Right renal pelvis (tissue), 4 donors: ENCODE results near the gene PTPN23. TPM values are rescaled to one million over a fixed set of nuclear protein-coding genes. Genes with fewer than 3 reads are reported as not detected.
"Not testable (repeated sequence)": the region's sequence is repeated elsewhere in the genome, so short reads cannot be mapped to it uniquely, and the experiment has no call there.

ENCODE experiments used
- DNase-seq, 4 donors: peaks; one replicate each; pipeline ENCODE4 v3.0.0-alpha.2; 2013; ENCODE audit warnings: low read depth in 4 of 4, low spot score in 3 of 4, missing footprints in 1 of 4
- polyA plus RNA-seq, 4 donors: library from polyadenylated mRNA; unstranded; fragments of 120-200 nt; gene quantifications; one replicate each; pipeline ENCODE4 v1.2.1, GENCODE V29; 2013; ENCODE audit not compliant: insufficient read length in 4 of 4

The PTPN23 gene
- polyA plus RNA-seq, 4 donors, result 23.0 to 30.4 (median 27.8) TPM

GRCh38 chr3:47367631-47368030 lies 13.2 kb upstream of the PTPN23 start:
- no peak for DNase-seq

GRCh38 chr3:47370020-47370419 lies 10.8 kb upstream of the PTPN23 start:
- DNase-seq, result not testable (repeated sequence)

- no peak for DNase-seq
Observed at GRCh38 chr3:47370887-47371697, 9.7 kb upstream of the PTPN23 start.

GRCh38 chr3:47374587-47374986 lies 6.2 kb upstream of the PTPN23 start:
- no peak for DNase-seq

GRCh38 chr3:47376393-47376792 lies 4.4 kb upstream of the PTPN23 start:
- no peak for DNase-seq

- no peak for DNase-seq
Observed at GRCh38 chr3:47377186-47377585, 3.6 kb upstream of the PTPN23 start.

- DNase-seq, result no peak
Observed at GRCh38 chr3:47378869-47379268, 2.0 kb upstream of the PTPN23 start.

- DNase-seq, result no peak
Observed at GRCh38 chr3:47379411-47379899, 1.4 kb upstream of the PTPN23 start.

- no peak for DNase-seq
Observed at GRCh38 chr3:47380026-47380600, 708 bp upstream of the PTPN23 start.

GRCh38 chr3:47381317-47382157 lies 716 bp downstream of the PTPN23 start:
- DNase-seq, result peak; percentile 72 to 81 (median 76)

GRCh38 chr3:47384425-47384824 lies 3.6 kb downstream of the PTPN23 start:
- no peak for DNase-seq

- no peak for DNase-seq
Observed at GRCh38 chr3:47385007-47385406, 4.2 kb downstream of the PTPN23 start.

GRCh38 chr3:47385796-47386195 lies 5.0 kb downstream of the PTPN23 start:
- no peak for DNase-seq

- DNase-seq, result no peak
Observed at GRCh38 chr3:47392933-47393332, 12.1 kb downstream of the PTPN23 start.

- DNase-seq, result no peak
Observed at GRCh38 chr3:47394140-47394870, 13.5 kb downstream of the PTPN23 start.

GRCh38 chr3:47394881-47395280 lies 14.1 kb downstream of the PTPN23 start:
- no peak for DNase-seq

- no peak for DNase-seq
Observed at GRCh38 chr3:47398228-47398627, 17.4 kb downstream of the PTPN23 start.

GRCh38 chr3:47399016-47399415 lies 18.2 kb downstream of the PTPN23 start:
- no peak for DNase-seq

GRCh38 chr3:47399531-47400270 lies 18.9 kb downstream of the PTPN23 start:
- no peak for DNase-seq

- DNase-seq, result no peak
Observed at GRCh38 chr3:47404431-47404876, 23.6 kb downstream of the PTPN23 start.
